LNCAP (cell line): ENCODE measurements around the gene NUDCD2.

Experiments used
- TF ChIP-seq, protein P1 (sequence below): fragments of 450-650 bp; IDR thresholded peaks from 2 replicates; pipeline ENCODE4 v1.5.1; 2017; ENCODE audit warnings: mild to moderate bottlenecking

Gene NUDCD2, protein sequence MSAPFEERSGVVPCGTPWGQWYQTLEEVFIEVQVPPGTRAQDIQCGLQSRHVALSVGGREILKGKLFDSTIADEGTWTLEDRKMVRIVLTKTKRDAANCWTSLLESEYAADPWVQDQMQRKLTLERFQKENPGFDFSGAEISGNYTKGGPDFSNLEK

DNA sequence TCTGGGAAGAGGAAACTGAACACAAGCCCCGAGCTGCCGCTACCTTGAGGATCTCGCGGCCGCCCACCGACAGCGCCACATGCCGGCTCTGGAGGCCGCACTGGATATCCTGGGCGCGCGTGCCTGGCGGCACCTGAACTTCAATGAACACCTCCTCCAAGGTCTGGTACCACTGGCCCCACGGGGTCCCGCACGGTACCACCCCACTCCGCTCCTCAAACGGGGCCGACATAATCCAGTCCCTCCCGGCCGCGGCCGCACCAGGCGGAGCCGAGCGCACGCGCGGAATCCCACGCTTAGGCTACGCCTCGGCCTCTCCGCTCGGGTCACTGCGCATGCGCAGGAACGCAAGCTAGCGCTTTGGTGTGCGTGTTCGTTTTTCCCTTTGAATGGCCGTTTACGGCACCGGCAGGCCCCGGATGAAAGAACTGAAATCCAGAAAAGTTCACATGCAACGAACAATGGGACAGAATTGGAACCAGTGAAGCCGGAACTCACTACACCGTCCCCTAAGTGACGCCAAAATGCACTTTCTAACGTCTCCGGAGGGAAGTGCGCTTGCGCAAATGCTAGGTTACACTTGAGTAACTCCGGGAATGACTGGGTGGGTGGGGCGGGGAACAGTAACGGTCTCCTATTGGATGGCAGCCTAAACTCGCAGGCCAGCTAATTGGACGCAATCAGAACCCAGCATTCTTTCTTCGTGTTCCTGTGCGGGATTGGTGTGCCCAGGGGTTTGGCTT, at the start of gene NUDCD2:
NUDCD2 (minus strand) TSS at position 284 of the 743 bp plus-strand sequence; CDS start at position 232, 52 bp downstream.
- TF ChIP-seq, protein P1, sequence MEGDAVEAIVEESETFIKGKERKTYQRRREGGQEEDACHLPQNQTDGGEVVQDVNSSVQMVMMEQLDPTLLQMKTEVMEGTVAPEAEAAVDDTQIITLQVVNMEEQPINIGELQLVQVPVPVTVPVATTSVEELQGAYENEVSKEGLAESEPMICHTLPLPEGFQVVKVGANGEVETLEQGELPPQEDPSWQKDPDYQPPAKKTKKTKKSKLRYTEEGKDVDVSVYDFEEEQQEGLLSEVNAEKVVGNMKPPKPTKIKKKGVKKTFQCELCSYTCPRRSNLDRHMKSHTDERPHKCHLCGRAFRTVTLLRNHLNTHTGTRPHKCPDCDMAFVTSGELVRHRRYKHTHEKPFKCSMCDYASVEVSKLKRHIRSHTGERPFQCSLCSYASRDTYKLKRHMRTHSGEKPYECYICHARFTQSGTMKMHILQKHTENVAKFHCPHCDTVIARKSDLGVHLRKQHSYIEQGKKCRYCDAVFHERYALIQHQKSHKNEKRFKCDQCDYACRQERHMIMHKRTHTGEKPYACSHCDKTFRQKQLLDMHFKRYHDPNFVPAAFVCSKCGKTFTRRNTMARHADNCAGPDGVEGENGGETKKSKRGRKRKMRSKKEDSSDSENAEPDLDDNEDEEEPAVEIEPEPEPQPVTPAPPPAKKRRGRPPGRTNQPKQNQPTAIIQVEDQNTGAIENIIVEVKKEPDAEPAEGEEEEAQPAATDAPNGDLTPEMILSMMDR, result no peak; the same call in 1 of the 2 replicates

DNA sequence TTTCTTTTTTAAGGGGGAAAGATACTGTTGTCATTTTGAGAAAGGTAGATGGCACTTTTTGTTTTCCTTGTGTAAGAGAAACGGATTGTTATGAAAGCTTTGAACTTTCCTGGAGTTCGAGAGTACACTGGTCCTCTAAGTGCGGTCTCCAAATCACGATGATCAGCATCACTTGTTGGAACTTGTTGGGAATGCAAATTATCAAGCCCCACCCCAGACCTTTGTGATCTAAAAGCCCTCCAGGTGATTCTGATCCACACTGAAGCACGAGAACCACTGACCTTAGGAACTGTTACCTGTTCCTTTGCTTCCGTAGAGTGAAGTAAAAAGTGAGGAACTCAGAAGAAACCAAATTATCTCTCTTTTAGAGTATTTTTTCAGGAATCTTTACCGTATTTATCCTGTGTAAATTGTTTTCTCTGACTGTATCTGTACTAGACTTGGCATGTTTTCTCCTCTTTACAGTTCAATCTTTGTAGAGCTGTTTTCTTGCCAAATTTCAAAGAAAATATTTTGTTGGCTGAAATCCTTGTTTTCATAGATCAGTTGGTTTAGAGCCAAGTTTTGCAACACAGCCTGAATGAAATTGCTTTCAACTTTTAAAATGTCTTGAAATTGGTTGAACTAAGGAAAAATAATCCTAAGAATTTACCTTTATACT, 49.5 kb upstream of the NUDCD2 start:
- TF ChIP-seq, protein P1, result no peak

DNA sequence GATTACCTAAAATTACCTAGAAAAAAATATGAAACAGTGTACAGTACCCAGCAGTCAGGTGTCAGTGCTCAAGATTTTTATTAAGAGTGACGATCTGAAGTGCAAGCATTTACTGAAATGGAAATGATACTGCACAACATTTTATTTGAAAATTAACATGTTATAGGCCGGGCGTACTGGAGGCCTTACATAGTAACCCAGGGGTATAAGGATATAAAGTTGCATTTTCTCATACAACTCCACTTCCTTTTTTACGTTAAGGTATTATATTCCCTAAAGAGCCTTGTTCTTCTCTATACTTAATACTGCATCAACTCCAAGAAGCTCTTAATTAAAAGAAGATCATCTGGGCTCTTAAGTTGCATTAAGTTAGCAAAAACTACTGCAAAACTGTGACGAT, 48.9 kb upstream of the NUDCD2 start:
- TF ChIP-seq, protein P1, result no peak

DNA sequence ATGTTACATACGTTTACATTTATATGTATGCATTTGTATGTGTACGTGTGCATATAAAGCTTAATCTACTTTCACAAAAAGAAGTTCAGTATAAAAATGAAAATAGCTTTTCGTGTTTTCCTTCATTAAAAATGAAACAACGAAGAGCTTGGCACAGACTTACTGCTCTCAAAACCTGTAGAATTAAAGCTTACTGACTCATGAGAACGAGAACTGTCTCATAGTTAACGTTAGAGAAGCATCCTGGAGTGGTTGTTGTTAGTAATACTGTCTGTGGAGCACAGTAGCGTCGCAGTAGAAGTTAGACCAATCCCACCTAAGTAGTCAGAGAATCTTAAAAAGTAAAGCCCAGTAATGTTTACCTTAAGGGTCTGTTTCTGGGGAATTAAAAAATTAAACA, 46.8 kb upstream of the NUDCD2 start:
- TF ChIP-seq, protein P1, result no peak

DNA sequence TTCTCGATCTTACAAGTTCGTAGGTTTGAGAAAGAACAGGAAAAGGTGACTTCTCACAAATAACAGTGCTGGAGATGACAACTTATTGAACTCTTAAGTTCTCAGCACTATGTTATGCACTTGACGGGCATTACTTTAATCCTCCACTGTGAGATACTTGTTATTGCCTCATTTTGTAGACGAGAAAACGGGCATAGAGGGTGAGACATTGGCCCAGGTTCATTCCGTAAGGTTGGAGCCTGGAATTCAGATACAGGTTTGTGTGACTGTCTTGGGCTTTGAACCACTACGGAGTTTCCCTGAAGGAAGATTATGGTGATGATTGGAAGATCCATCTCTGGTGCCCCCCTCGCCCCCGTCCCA, 46.2 kb upstream of the NUDCD2 start:
- TF ChIP-seq, protein P1, result no peak

DNA sequence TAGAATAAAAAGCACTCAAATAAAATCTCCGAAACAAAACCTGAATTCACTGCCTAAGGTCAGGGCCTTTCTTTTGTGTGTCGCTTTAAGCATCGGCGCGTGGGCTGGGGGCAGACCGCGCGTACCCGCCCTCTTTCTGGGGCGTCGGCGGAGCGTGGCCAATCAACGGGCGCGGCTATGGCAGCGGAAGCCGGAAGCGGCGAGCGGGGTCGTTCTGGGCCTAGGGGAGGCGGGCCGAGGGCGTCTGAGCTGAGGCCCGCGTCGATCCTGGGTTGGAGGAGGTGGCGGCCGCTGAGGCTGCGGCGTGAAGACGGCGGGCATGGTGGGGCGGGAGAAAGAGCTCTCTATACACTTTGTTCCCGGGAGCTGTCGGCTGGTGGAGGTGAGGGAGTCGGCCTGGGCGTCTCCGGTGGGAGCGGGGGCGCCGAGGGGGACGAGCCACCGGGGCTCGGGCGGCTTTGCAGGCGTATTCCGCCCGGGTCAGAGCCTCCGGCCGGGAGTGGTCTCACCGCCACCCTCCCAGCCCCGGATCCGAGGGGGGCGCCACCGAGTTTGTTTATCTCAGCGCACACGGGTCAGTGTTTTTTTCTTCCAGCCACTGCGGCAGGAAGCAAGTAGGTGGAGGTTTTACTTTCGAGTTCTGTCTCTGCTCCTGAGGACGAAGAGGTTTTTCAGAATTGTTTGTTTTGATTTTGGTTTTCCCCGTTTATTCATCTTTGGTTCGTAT, 45.6 kb upstream of the NUDCD2 start, which contains the start of gene MAT2B:
MAT2B (plus strand) TSS at position 252 of the 727 bp plus-strand sequence; CDS start at position 320, 68 bp downstream.
- TF ChIP-seq, protein P1, result peak; percentile 55

DNA sequence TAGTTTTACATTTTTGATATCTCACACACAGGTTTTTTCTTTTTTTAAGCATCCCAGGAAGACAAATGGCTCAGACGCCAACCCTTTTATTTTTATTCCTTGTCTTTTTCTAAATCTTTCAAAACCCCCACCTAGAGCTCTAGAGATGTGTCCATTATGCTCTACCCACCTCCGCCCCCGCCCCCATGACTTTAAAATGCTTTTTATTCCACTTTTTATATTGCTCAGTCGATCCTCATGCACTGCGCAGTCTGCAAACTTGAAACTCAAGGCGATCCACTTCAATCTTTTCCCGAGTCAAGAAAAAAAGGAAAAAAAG, 45.1 kb upstream of the NUDCD2 start:
- TF ChIP-seq, protein P1, result no peak
